K562 (cell line): ENCODE data around the gene BIN1. TPM values are rescaled to one million over a fixed set of nuclear protein-coding genes. Genes with fewer than 3 reads are reported as not detected.

Source experiments
- ATAC-seq: fragments of 200-7000 bp; cut with Tn5 transposase; 3 replicates; pipeline ENCODE4 v1.9.1; 2020; ENCODE audit warnings: moderate library complexity
- BruUV-seq: library from RNA; stranded (reverse); fragments of 400-500 nt; replicated peaks from 2 replicates; lab custom pipeline; 2021; lab: Mats Ljungman, UMichigan
- CTCF ChIA-PET: fragments of 300-600 bp; formaldehyde crosslinking; extraction: SDS; loops from one replicate; lab custom pipeline; 2021; ENCODE audit warnings: low intra/inter-chr PET ratio; lab: Yijun Ruan, JAX
- POLR2A ChIA-PET: fragments of 300-600, 350-650 bp; sonication (Branson Sonifier 250); formaldehyde crosslinking; extraction: SDS; loops from one replicate; lab custom pipeline; 2021; ENCODE audit warnings: antibody characterized with exemption, inconsistent platforms; lab: Yijun Ruan, JAX
- DNase-seq, 4 experiments: peaks; one replicate each; pipeline versions ENCODE4 v3.0.0 to v3.0.0-alpha.2; 2011 to 2018; ENCODE audit warnings: low spot score in 3 of 4, mixed read lengths in 3 of 4; ENCODE audit errors: extremely low read depth in 1 of 4
- FAIRE-seq: peaks from 2 replicates; lab custom pipeline; 2011; peaks lifted over from hg19 to GRCh38; lab: Jason Lieb, UNC
- H2AFZ ChIP-seq: 2 replicates; pipeline ENCODE4 v1.6.0; 2011; ENCODE audit warnings: low read depth, low read length, control low read depth, inconsistent platforms
- H3K27ac ChIP-seq: fragments of 200-600 bp; 3 replicates; pipeline ENCODE4 v1.8.0; 2011; ENCODE audit warnings: low read depth, mild to moderate bottlenecking, control low read depth, inconsistent platforms, low read length, moderate library complexity, mixed read lengths; ENCODE audit errors: extremely low read depth
- H3K27me3 ChIP-seq, 2 experiments: fragments of 300-600 bp in 1 of 2; 2 replicates in 1 of 2; 3 replicates in 1 of 2; pipeline versions ENCODE4 v1.6.0 to v1.8.0; 2011; ENCODE audit warnings: inconsistent platforms in 2 of 2, low read length in 2 of 2, mild to moderate bottlenecking in 1 of 2, mixed read lengths in 1 of 2, moderate library complexity in 1 of 2; ENCODE audit not compliant: control insufficient read depth in 2 of 2, insufficient read depth in 2 of 2
- H3K36me3 ChIP-seq: fragments of 300-600 bp; 3 replicates; pipeline ENCODE4 v1.8.0; 2011; ENCODE audit warnings: mild to moderate bottlenecking, low read length, inconsistent platforms; ENCODE audit not compliant: control insufficient read depth, insufficient read depth
- H3K4me1 ChIP-seq, 2 experiments: fragments of 200-600 bp in 1 of 2; replicated peaks in 1 of 2; 2 replicates in 1 of 2; 3 replicates in 1 of 2; pipeline versions ENCODE4 v1.5.1 to v1.8.0; 2011; ENCODE audit warnings: inconsistent platforms in 2 of 2, low read length in 2 of 2, mild to moderate bottlenecking in 1 of 2, mixed read lengths in 1 of 2, moderate library complexity in 1 of 2; ENCODE audit not compliant: control insufficient read depth in 2 of 2, insufficient read depth in 2 of 2
- H3K4me2 ChIP-seq: 2 replicates; pipeline ENCODE4 v1.6.1; 2011; ENCODE audit warnings: low read length, control low read depth, inconsistent platforms, mixed read lengths; ENCODE audit not compliant: insufficient read depth
- H3K4me3 ChIP-seq: fragments of 200-600 bp; sonication (generic), shearing (Covaris generic); 2 replicates; pipeline ENCODE4 v1.5.1; 2016; ENCODE audit warnings: control low read depth, inconsistent platforms
- H3K79me2 ChIP-seq: fragments of 200-600 bp; 3 replicates; pipeline ENCODE4 v1.8.0; 2011; ENCODE audit warnings: low read length, inconsistent platforms; ENCODE audit not compliant: control insufficient read depth, insufficient read depth
- H3K9ac ChIP-seq, 2 experiments: 2 replicates each; pipeline versions ENCODE4 v1.6.0 to v1.6.1; 2011; ENCODE audit warnings: low read depth in 2 of 2, low read length in 2 of 2, control low read depth in 1 of 2, inconsistent platforms in 1 of 2, mild to moderate bottlenecking in 1 of 2, mixed read lengths in 1 of 2; ENCODE audit not compliant: insufficient read depth in 1 of 2
- H3K9me1 ChIP-seq: one replicate; pipeline ENCODE4 v1.6.0; 2011; ENCODE audit warnings: inconsistent platforms, mild to moderate bottlenecking, low read length, moderate library complexity; ENCODE audit not compliant: control insufficient read depth, insufficient read depth
- H3K9me3 ChIP-seq: replicated peaks from 2 replicates; pipeline ENCODE4 v1.5.1; 2011; ENCODE audit warnings: low read depth, low read length, inconsistent platforms; ENCODE audit not compliant: control insufficient read depth, insufficient read depth
- H4K20me1 ChIP-seq: replicated peaks from 2 replicates; pipeline ENCODE4 v1.6.1; 2011; ENCODE audit warnings: low read length, inconsistent platforms, mixed read lengths; ENCODE audit not compliant: control insufficient read depth, insufficient read depth
- ELF2 ChIP-seq: fragments of 250-450 bp; sonication (Bioruptor Pico); IDR thresholded peaks from 2 replicates; pipeline ENCODE4 v1.5.0; 2021; ENCODE audit warnings: mild to moderate bottlenecking
- IFI16 ChIP-seq: fragments of 250-450 bp; sonication (Bioruptor Pico); IDR thresholded peaks from 2 replicates; pipeline ENCODE4 v2.1.2; 2022; ENCODE audit warnings: mild to moderate bottlenecking, inconsistent platforms
- KHSRP ChIP-seq: fragments of 450-650 bp; IDR thresholded peaks from 2 replicates; pipeline ENCODE4 v1.6.1; 2017
- PHF20 ChIP-seq: fragments of 450-650 bp; IDR thresholded peaks from 2 replicates; pipeline ENCODE4 v1.6.1; 2018; ENCODE audit not compliant: partially characterized antibody
- RBFOX2 ChIP-seq: fragments of 200-400 bp; formaldehyde crosslinking; IDR thresholded peaks from 2 replicates; pipeline ENCODE4 v1.6.1; 2017; ENCODE audit warnings: low read depth, mild to moderate bottlenecking, low read length, moderate library complexity
- SETDB1 ChIP-seq: IDR thresholded peaks from one replicate; pipeline ENCODE4 v1.6.1; 2012; ENCODE audit warnings: low read length, control low read depth, inconsistent platforms
- SRSF1 ChIP-seq: fragments of 200-400 bp; formaldehyde crosslinking; IDR thresholded peaks from 2 replicates; pipeline ENCODE4 v1.6.1; 2017; ENCODE audit warnings: mild to moderate bottlenecking, low read depth, low read length, moderate library complexity
- TEAD1 ChIP-seq, 2 experiments: fragments of 450-650 bp in 1 of 2; sonication (generic) in 1 of 2; formaldehyde crosslinking; IDR thresholded peaks; 2 replicates each; pipeline versions ENCODE4 v1.4.0 to v1.8.0; 2020 to 2022; ENCODE audit warnings: mild to moderate bottlenecking in 2 of 2, missing genetic modification reagents in 1 of 2
- WGBS: fragments of 100-300 bp; shearing (Covaris generic); methylation state at CpG from one replicate; pipeline ENCODE4 v1.1.6; 2016; ENCODE audit warnings: low coverage, mixed read lengths; ENCODE audit not compliant: insufficient coverage; ENCODE audit errors: missing lambda C conversion rate; 5-methylcytosine and 5-hydroxymethylcytosine counted together
- in situ Hi-C: fragments of 300-500 bp; cut with MboI; formaldehyde crosslinking; loops from 4 replicates; pipeline ENCODE4 v1.15.0; 2018; ENCODE audit warnings: inconsistent platforms, mixed read lengths
- intact Hi-C: fragments of 100-400 bp; cut with micrococcal nuclease; formaldehyde crosslinking; loops from 2 replicates; pipeline ENCODE4 v1.14.2; 2022
- polyA plus RNA-seq, 8 experiments: library from polyadenylated mRNA; depleted of rRNA in 4 of 8; stranded (reverse) in 5 of 8; unstranded in 3 of 8; fragments of >200 nt; fragmentation: Nextera tagmentation in 2 of 8; fragmentation: Illumina TruSeq in 1 of 8; extraction: Ambion mirVana in 2 of 8; extraction: Trizol in 1 of 8; gene quantifications; 2 replicates each; pipeline versions ENCODE4 v1.2.1 to v1.2.3, GENCODE V29; 2011 to 2014; ENCODE audit warnings: inconsistent platforms in 1 of 8, missing spikeins in 1 of 8
- total RNA-seq, 7 experiments: library from RNA; depleted of rRNA in 6 of 7; stranded (reverse); fragments of >200 nt in 6 of 7; fragmentation: Illumina TruSeq in 2 of 7; extraction: Trizol in 2 of 7; gene quantifications; 2 replicates each; pipeline versions ENCODE4 v1.2.1 to v1.2.3, GENCODE V29; 2011 to 2021; ENCODE audit warnings: low replicate concordance in 1 of 7

BIN1 gene
- total and polyA plus RNA-seq, 9 of the 15 experiments (the other 6 are each of a cell fraction or from before 2014, with no cell fraction given), result 0.04 to 2.8 (median 0.79) TPM; not detected in 1

DNA sequence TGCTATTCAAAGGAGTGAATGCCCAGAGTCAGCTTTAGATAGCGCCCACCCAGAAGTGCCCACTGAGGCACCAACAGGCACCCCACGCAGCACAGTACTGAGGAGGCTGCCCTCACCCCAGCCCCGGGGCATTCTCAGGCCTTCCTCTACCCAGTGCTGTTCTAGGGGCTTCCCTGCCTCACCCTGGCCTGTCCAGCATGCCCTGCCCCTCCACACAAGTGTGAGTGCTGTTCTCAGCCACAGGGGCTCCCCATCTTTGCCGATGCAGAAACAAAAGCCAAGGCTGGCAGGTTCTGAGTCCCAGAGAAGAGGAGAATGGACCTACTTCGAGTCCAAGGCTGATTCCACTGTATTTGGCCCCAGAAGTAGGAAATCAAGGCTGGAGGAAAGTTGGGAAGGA lies 15.8 kb downstream of the BIN1 start:
- H3K27ac ChIP-seq, result no peak overlapping the region
- H3K79me2 ChIP-seq, result no peaks in the 10 kb centered on the region
- H3K4me1 ChIP-seq, result peaks cover 0 to 19% of the 10 kb centered on the region in 2 experiments; a peak in 2 of 5 replicates
- TF ChIP-seq KHSRP (no peak), RBFOX2 (no peak), IFI16 (CRISPR knock-in tag) (no peak), TEAD1 (CRISPR knock-in tag; IDR thresholded peaks at IDR 0.05) (no peak), PHF20 (no peak), SETDB1 (no peak), SRSF1 (no peak), ELF2 (CRISPR knock-in tag) (no peak)
- H3K36me3 ChIP-seq, result no peaks in the 10 kb centered on the region
- 2% methylated on average over 5 of the region's 5 CpGs for whole genome bisulfite sequencing
- no peak for DNase-seq
- no peak for FAIRE-seq
- no peak overlapping the region for H2AFZ ChIP-seq
- in situ Hi-C loops, result no loop called here
- no peak for ATAC-seq
- H4K20me1 ChIP-seq, result 0 out of 2 replicates have a peak, but pooled peaks cover 8% of the 10 kb centered on the region
- peaks cover 0 to 59% of the 10 kb centered on the region in 2 experiments; a peak in 3 of 5 replicates for H3K27me3 ChIP-seq
- no peak overlapping the region for H3K4me3 ChIP-seq
- H3K9ac ChIP-seq, result no peak overlapping the region
- ChIA-PET CTCF (no interaction called here), POLR2A (no interaction called here)
- intact Hi-C loops, result no loop called here
- no peak overlapping the region for H3K4me2 ChIP-seq
- no TSS peak for BruUV-seq
- no peaks in the 10 kb centered on the region for H3K9me3 ChIP-seq
- no peaks in the 10 kb centered on the region for H3K9me1 ChIP-seq
